ENCODE data around the gene GMDS.

GRCh38 chr6:1630212-1630770, 615.1 kb downstream of the GMDS start:
- no peak for TF ChIP-seq PBX3 (IDR thresholded peaks at IDR 0.05)
- TF ChIP-seq CTCF (IDR thresholded peaks at IDR 0.05), result no peak
- TF ChIP-seq ELF1 (IDR thresholded peaks at IDR 0.05), result no peak
- TF ChIP-seq TEAD4 (IDR thresholded peaks at IDR 0.05; ENCODE audit: borderline replicate concordance, insufficient read depth), result no peak
- no peak for TF ChIP-seq SMC3 (IDR thresholded peaks at IDR 0.05; ENCODE audit: low read depth, low read length)

Measured in SK-N-SH (cell line).